HG02610 (cell line): ENCODE data around the gene FXYD2.
"Not testable (repeated sequence)": the region's sequence is repeated elsewhere in the genome, so short reads cannot be mapped to it uniquely, and the experiment has no call there.

ENCODE experiments used
- ATAC-seq: cut with Tn5 transposase; IDR thresholded peaks from one replicate; pipeline ENCODE4 v1.9.1; 2021; ENCODE audit warnings: mild to moderate bottlenecking, moderate library complexity; ENCODE audit not compliant: unreplicated experiment

FXYD2 gene

GRCh38 chr11:117824571-117825537, at the start of gene FXYD2:
Gene FXYD2, minus strand, starts transcription at chr11:117824744. Its CDS starts 66 bp downstream, at chr11:117824678.
- no peak for ATAC-seq

- ATAC-seq: no peak
Observed at GRCh38 chr11:117873828-117874125, 49.2 kb upstream of the FXYD2 start.

DNA sequence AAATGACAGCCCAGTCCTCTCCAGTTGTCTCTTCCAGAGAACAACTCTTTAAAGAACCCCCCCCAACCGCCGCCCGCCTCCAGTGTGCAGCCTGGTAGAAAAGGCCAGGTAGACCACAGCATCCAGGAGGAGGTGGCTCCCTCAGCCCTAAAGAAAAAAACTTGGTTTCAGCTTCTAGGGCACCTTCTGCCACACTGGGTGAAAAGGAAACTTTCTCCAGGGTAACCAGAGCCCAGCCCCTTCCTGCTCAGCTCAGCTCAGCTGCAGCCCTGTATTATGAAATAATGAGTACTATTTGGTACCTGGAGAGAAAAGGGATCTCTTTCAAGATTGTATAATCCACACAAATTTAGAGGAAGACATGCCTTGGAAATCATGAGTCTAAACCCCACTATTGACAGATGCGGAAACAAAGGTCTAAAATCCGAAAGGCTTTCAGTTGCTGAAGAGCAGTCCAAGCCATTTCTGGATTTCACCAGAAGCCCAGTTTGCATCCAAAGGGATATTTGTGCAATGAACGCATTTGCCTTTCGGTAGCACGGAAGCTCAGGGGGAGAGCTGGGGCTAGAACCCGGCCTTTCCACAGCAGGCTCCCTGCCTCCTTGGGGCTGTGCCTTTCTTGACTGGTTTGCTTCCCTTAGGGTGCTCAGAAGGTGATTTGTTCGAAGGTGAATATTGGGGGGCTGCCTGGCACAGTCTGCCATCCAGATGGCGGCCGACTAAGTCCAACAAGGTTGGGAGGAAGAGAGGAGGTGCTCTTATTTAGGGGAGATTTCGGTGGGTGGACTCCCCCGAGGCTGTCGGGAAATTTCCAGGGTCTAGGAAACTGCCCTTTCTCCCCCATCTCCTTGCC, 48.7 kb upstream of the FXYD2 start:
- ATAC-seq: no peak

DNA sequence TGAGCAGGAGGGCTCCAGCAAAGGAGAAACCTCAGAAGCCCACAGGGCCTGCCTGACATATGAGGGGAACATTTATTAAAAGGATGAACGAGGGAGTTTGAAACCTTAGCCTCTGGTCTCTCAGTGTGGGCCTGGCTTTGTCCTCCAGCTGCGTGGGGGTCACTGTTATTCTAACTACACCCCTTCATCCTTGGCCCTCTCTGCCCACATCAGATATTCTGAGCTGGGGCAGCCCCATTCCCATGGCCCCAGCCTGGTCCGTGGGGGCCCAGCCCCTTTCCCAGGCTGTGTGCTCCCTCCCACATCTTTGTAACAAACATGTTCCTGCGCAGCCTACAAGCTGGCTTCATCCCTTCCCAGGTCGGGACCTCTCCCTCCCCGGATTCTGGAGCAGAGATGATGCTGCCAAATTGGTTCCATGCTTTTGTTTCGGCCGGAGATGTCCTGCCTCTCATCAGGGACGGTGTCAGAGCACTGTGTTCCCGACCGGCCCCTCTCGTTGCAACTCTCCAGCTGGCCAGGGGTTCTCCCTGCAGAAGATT, 47.9 kb upstream of the FXYD2 start:
- no peak for ATAC-seq

DNA sequence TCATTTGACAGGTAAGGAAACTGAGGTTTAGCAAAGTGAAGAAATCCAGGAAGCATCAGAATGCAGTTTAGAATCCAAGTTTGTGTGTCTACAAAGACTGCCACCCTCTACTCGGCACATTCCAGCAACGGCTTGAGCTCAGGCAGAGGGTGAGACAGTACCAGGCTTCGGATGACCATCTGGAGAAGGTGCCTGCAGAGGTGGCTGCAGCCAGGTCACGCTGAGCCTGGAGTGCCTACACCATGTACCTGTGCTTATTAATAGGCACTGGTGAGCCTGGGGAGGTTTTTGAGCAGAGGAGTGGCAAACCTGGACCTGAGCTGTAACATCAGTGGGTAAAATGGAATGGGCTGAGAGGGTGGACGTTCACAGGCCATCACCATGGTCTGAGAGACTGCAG, 47.2 kb upstream of the FXYD2 start:
- no peak for ATAC-seq

DNA sequence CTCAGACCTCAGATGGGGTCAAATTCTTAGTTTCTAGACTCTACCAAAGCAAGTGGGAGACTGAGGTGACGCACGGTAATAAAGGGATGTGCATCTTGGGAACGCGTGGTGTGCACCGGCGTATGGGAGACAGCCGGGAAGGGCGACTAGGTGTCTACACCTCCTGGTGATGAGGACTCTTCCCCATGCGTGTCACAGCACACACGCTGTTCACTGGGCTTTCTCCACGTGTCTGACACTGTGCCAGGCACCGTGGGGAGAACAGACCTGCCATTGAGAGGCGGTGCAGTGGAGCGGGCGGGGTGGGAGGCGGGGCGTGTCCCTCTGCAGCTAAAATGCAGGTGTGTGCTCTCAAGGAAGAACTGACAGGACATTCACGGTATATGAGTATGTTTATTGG, 46.6 kb upstream of the FXYD2 start:
- no peak for ATAC-seq

GRCh38 chr11:117870103-117870952, 45.8 kb upstream of the FXYD2 start:
- ATAC-seq: no peak

- no peak for ATAC-seq
Observed at GRCh38 chr11:117869604-117870003, 45.1 kb upstream of the FXYD2 start.

GRCh38 chr11:117868815-117869561, 44.4 kb upstream of the FXYD2 start:
- no peak for ATAC-seq

- ATAC-seq: no peak
Observed at GRCh38 chr11:117868088-117868487, 43.5 kb upstream of the FXYD2 start.

DNA sequence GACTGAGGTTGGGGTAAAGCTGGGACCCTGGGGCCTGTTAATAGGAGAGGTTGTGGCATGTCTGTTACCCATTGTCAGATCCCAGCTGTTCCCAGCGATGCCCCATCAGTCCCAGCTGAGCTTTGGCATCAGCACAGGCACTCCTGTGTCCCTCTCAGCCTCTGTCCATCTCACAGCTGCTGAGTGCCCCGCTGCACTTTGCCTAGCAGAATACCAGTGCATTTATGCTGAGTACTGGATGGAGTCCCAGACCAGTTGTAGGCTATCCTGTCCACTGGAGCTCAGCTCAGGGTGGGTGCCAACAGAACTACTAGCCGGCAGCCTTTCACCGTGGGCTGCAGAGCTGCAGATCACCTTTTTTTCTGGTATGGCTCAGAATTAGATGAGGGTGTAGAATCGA, 42.0 kb upstream of the FXYD2 start:
- ATAC-seq: no peak

- ATAC-seq: not testable (repeated sequence)
Observed at GRCh38 chr11:117865546-117865945, 41.0 kb upstream of the FXYD2 start.

GRCh38 chr11:117863383-117863782, 38.8 kb upstream of the FXYD2 start:
- no peak for ATAC-seq

DNA sequence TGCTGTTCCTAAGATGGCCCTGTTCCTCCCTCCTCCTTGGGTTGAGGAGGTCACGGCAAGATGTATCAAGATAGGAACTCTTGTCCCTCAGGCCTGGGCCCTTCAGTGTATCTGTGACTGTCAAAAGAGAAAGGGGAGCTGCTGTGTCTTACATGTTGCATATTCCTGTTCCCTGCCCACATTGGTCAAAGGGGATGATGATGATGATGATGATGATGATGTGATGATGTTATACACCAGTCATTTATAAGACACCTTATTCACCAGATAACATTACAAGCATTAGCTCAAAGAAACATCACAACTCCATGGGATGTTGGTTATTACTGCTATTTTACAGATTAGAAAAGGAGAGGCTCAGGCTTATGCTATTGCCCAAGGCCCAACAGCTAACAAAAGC, 38.2 kb upstream of the FXYD2 start:
- ATAC-seq: no peak

DNA sequence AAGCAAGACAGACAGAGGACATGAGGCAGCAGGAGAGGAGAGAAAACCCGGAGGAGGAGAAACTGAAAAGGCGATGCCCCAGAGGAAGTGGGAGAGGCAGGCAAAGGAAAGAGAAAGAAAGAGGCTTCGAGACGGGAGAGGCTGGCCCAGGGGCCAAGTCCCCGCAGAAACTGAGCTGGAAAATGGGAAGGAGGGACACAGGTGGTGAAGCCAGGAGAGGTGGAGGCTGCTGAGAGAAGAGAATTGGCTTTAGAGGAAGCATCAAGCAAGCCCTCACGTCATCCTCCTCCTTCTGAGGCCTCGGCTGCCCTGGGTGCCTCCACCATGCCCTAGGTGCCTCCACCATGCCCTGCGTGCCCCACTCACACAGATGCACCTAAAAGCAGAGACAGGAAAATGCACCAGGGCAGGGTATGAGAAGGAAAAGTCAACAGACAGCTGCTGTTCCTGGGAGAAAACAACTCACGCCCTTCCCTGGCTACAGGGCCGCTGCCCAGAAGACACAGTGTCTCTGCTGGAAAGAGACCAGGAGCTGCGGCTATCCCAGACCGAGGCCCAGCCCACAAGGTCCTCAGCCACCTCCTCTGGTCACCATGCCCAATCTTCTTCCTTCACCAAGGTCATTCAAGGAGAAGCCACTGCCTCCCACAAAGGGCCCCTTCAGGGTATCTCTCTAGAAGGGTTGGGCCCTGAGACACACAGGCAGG, 37.6 kb upstream of the FXYD2 start:
- ATAC-seq: no peak

GRCh38 chr11:117861151-117862018, 36.8 kb upstream of the FXYD2 start:
- ATAC-seq: no peak

- ATAC-seq: no peak
Observed at GRCh38 chr11:117860139-117860538, 35.6 kb upstream of the FXYD2 start.

- no peak for ATAC-seq
Observed at GRCh38 chr11:117859488-117860112, 35.1 kb upstream of the FXYD2 start.
